Mesendoderm (in vitro differentiated cells): Measurements from ENCODE around the gene STXBP1.

Experiments used
- DNase-seq: peaks from one replicate; pipeline ENCODE4 v3.0.0; 2013
- H2AK5ac ChIP-seq: 2 replicates; pipeline ENCODE4 v1.6.1; 2013; ENCODE audit warnings: low read length, inconsistent platforms
- H2BK120ac ChIP-seq: 2 replicates; pipeline ENCODE4 v1.6.1; 2013; ENCODE audit warnings: low read depth, mild to moderate bottlenecking, low read length, moderate library complexity, mixed read lengths
- H2BK15ac ChIP-seq: replicated peaks from 2 replicates; pipeline ENCODE4 v1.6.1; 2013; ENCODE audit warnings: low read depth, mild to moderate bottlenecking, moderate library complexity
- H2BK5ac ChIP-seq: 2 replicates; pipeline ENCODE4 v1.6.1; 2013; ENCODE audit warnings: low read length, inconsistent platforms
- H3K18ac ChIP-seq: 2 replicates; pipeline ENCODE4 v1.6.1; 2013; ENCODE audit warnings: mild to moderate bottlenecking, low read length, mixed read lengths
- H3K23ac ChIP-seq: one replicate; pipeline ENCODE4 v1.6.1; 2013; ENCODE audit warnings: low read length
- H3K27ac ChIP-seq: 2 replicates; pipeline ENCODE4 v1.5.1; 2013; ENCODE audit warnings: low read depth, mild to moderate bottlenecking, inconsistent platforms, low read length, moderate library complexity
- H3K27me3 ChIP-seq: 2 replicates; pipeline ENCODE4 v1.6.1; 2013; ENCODE audit warnings: low read length, control low read depth, mild to moderate bottlenecking, inconsistent platforms; ENCODE audit not compliant: insufficient read depth, poor library complexity
- H3K36me3 ChIP-seq: 2 replicates; pipeline ENCODE4 v1.6.1; 2013; ENCODE audit warnings: low read length, inconsistent platforms; ENCODE audit not compliant: control insufficient read depth, insufficient read depth
- H3K4ac ChIP-seq: one replicate; pipeline ENCODE4 v1.6.1; 2013; ENCODE audit warnings: low read depth, mild to moderate bottlenecking, low read length, moderate library complexity
- H3K4me1 ChIP-seq: 2 replicates; pipeline ENCODE4 v1.6.1; 2013; ENCODE audit warnings: low read depth, low read length, inconsistent platforms; ENCODE audit not compliant: control insufficient read depth
- H3K4me2 ChIP-seq: 2 replicates; pipeline ENCODE4 v1.6.1; 2013; ENCODE audit warnings: low read length
- H3K4me3 ChIP-seq: 2 replicates; pipeline ENCODE4 v1.5.1; 2013; ENCODE audit warnings: mild to moderate bottlenecking, low read length
- H3K56ac ChIP-seq: one replicate; pipeline ENCODE4 v1.6.1; 2013; ENCODE audit warnings: low read length
- H3K79me1 ChIP-seq: 2 replicates; pipeline ENCODE4 v1.6.1; 2013; ENCODE audit warnings: low read length, inconsistent platforms
- H3K79me2 ChIP-seq: 2 replicates; pipeline ENCODE4 v1.6.1; 2013; ENCODE audit warnings: mild to moderate bottlenecking, low read length; ENCODE audit not compliant: control insufficient read depth, insufficient read depth
- H3K9ac ChIP-seq: 2 replicates; pipeline ENCODE4 v1.6.1; 2013; ENCODE audit warnings: low read length, inconsistent platforms
- H4K5ac ChIP-seq: one replicate; pipeline ENCODE4 v1.6.1; 2013; ENCODE audit warnings: low read length
- H4K8ac ChIP-seq: one replicate; pipeline ENCODE4 v1.6.1; 2013; ENCODE audit warnings: low read depth, mild to moderate bottlenecking, control low read depth, low read length, moderate library complexity
- WGBS: extraction: QIAGEN DNeasy Blood & Tissue Kit; methylation state at CpG from one replicate; pipeline ENCODE4 v1.1.7; 2013; ENCODE audit warnings: low lambda C conversion rate, missing lambda C conversion rate; ENCODE audit not compliant: insufficient coverage; ENCODE audit errors: extremely low coverage; 5-methylcytosine and 5-hydroxymethylcytosine counted together

The STXBP1 gene

DNA sequence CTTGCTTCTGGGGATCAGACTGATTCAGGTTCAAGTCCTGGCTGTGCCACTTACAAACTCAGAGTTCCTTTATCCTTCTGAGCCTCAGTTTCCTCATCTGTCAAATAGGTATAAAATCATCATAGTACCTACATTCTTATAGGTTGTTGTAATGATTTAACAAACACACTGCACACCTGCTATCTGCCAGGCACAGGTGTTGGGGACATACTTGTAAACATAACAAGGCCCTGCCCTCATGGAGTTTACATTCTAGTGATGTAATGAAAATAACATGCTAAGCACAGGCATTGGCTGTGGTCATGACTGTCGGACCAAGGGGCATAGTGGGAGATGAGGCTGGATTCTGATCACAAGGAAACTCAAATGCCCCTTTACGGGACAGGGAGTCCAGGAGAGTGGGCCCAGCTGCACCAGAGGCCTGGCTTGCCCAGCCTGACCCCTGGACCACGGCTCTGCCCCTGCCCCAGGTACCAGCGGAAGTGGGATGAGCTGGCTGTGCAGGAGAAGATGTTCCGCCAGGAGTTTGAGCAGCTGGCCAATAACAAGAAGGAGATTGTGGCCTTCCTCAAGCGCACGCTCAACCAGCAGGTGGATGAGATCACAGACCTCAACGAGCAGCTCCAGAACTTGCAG lies 97.0 kb downstream of the STXBP1 start:
- H3K27me3 ChIP-seq, result no peaks in the 10 kb centered on the region
- no peak overlapping the region for H4K5ac ChIP-seq
- no peak overlapping the region for H2BK5ac ChIP-seq
- H3K4ac ChIP-seq, result no peak overlapping the region
- no peaks in the 10 kb centered on the region for H3K4me1 ChIP-seq
- WGBS, result no CpG with 5 or more reads among the region's 8 CpGs
- H3K4me3 ChIP-seq, result no peak overlapping the region
- no peaks in the 10 kb centered on the region for H3K79me1 ChIP-seq
- H3K56ac ChIP-seq, result no peak overlapping the region
- no peak overlapping the region for H3K9ac ChIP-seq
- H3K23ac ChIP-seq, result no peak overlapping the region
- H3K18ac ChIP-seq, result no peak overlapping the region
- no peak overlapping the region for H2AK5ac ChIP-seq
- DNase-seq, result no peak
- H3K4me2 ChIP-seq, result no peak overlapping the region
- no peak overlapping the region for H2BK120ac ChIP-seq
- H4K8ac ChIP-seq, result no peak overlapping the region
- no peak overlapping the region for H2BK15ac ChIP-seq
- H3K36me3 ChIP-seq, result no peaks in the 10 kb centered on the region
- H3K27ac ChIP-seq, result no peak overlapping the region
- no peaks in the 10 kb centered on the region for H3K79me2 ChIP-seq

DNA sequence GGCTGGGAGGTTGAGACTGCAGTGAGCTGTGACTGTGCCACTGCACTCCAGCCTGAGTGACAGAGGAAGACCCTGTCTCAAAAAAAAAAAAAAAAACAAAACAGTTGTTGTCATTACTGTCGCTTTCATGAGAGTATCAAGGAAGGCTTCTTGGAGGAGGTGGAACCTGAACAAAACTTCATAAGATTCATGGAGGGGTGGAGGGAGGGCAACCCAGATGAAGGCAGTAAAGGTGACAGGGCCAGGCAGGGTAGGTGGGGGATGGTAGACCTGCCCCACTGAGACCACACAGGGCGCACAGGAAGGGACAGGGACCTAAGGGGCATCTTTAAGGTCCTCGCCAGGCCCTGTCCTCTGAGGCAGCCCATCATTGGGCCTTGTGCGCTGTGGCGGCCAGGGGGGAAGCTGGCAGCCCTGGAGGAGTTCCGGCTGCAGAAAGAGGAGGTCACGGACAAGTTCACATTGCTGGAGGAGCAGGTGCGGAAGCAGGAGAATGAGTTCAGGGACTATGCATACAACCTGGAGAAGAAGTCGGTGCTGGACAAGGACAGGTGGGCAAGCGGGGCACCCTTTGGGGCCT lies 98.2 kb downstream of the STXBP1 start:
- H3K4me3 ChIP-seq, result no peak overlapping the region
- no peaks in the 10 kb centered on the region for H3K27me3 ChIP-seq
- H3K56ac ChIP-seq, result no peak overlapping the region
- no peaks in the 10 kb centered on the region for H3K4me1 ChIP-seq
- no CpG with 5 or more reads among the region's 10 CpGs for WGBS
- no peak overlapping the region for H3K9ac ChIP-seq
- H2BK15ac ChIP-seq, result no peak overlapping the region
- no peak overlapping the region for H3K23ac ChIP-seq
- H3K27ac ChIP-seq, result no peak overlapping the region
- no peak overlapping the region for H3K4ac ChIP-seq
- no peaks in the 10 kb centered on the region for H3K36me3 ChIP-seq
- H4K8ac ChIP-seq, result no peak overlapping the region
- no peak overlapping the region for H3K4me2 ChIP-seq
- no peak overlapping the region for H3K18ac ChIP-seq
- no peaks in the 10 kb centered on the region for H3K79me2 ChIP-seq
- no peaks in the 10 kb centered on the region for H3K79me1 ChIP-seq
- no peak overlapping the region for H2AK5ac ChIP-seq
- no peak for DNase-seq
- no peak overlapping the region for H4K5ac ChIP-seq
- H2BK120ac ChIP-seq, result no peak overlapping the region
- H2BK5ac ChIP-seq, result no peak overlapping the region

DNA sequence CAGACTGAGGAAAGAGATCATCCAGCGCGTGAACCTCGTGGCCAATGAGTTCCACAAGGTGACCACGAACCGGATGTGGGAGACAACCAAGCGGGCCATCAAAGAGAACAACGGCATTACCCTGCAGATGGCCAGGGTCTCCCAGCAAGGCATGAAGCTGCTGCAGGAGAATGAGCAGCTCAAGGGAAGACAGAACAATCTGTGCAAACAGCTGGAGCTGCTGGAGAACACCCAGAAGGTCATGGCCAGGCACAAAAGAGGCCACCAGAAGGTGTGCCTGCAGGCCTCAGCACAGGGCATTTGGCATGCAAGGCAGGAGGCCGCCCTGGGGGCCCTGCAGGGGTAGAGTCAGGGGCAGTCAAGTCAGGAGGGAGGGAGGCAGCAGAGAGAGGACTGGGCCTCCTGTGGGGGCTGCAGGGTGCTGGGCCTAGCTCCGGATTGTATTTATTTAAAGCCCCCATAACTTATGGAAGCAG lies 99.2 kb downstream of the STXBP1 start:
- H3K23ac ChIP-seq, result no peak overlapping the region
- no peaks in the 10 kb centered on the region for H3K4me1 ChIP-seq
- H3K27ac ChIP-seq, result no peak overlapping the region
- no peak overlapping the region for H2AK5ac ChIP-seq
- no peak overlapping the region for H3K9ac ChIP-seq
- no peaks in the 10 kb centered on the region for H3K36me3 ChIP-seq
- no peak overlapping the region for H4K8ac ChIP-seq
- no peak overlapping the region for H3K4ac ChIP-seq
- no peaks in the 10 kb centered on the region for H3K79me1 ChIP-seq
- no peak overlapping the region for H3K18ac ChIP-seq
- no peaks in the 10 kb centered on the region for H3K79me2 ChIP-seq
- H2BK120ac ChIP-seq, result no peak overlapping the region
- no CpG with 5 or more reads among the region's 9 CpGs for WGBS
- DNase-seq, result no peak
- no peak overlapping the region for H3K4me2 ChIP-seq
- H2BK5ac ChIP-seq, result no peak overlapping the region
- no peak overlapping the region for H3K4me3 ChIP-seq
- H4K5ac ChIP-seq, result no peak overlapping the region
- no peak overlapping the region for H3K56ac ChIP-seq
- no peaks in the 10 kb centered on the region for H3K27me3 ChIP-seq
- no peak overlapping the region for H2BK15ac ChIP-seq

DNA sequence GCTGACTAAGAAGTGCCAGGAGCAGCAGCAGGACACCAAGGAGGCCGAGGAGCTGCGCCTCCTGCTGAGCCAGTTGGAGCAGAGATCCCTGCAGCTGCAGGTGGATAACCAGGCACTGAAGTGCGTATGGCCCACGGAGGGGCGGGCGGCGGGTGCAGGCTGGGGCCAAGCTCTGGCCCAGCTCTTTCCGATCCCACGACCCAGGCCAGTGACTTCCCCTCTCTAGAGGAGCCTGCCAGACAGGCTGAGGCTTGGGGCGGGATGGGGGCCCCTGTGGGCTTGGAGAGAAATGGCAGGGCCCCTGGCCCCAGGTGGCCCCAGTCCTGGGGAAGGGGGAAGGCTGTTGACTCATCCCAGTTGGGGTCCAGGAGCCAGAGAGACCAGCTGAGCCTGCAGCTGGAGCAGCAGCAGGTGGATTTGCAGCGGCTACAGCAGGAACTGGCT lies 99.8 kb downstream of the STXBP1 start:
- no peak overlapping the region for H2BK120ac ChIP-seq
- no peaks in the 10 kb centered on the region for H3K79me1 ChIP-seq
- no peaks in the 10 kb centered on the region for H3K4me1 ChIP-seq
- no peak overlapping the region for H4K8ac ChIP-seq
- H3K79me2 ChIP-seq, result no peaks in the 10 kb centered on the region
- no peak overlapping the region for H3K18ac ChIP-seq
- H3K27me3 ChIP-seq, result no peaks in the 10 kb centered on the region
- H3K9ac ChIP-seq, result no peak overlapping the region
- no peak overlapping the region for H3K4me3 ChIP-seq
- H3K23ac ChIP-seq, result no peak overlapping the region
- no peak for DNase-seq
- H3K4me2 ChIP-seq, result no peak overlapping the region
- no peaks in the 10 kb centered on the region for H3K36me3 ChIP-seq
- H2BK15ac ChIP-seq, result no peak overlapping the region
- no peak overlapping the region for H2AK5ac ChIP-seq
- no peak overlapping the region for H3K27ac ChIP-seq
- no peak overlapping the region for H4K5ac ChIP-seq
- WGBS, result no CpG with 5 or more reads among the region's 11 CpGs
- H3K4ac ChIP-seq, result no peak overlapping the region
- no peak overlapping the region for H3K56ac ChIP-seq
- no peak overlapping the region for H2BK5ac ChIP-seq

DNA sequence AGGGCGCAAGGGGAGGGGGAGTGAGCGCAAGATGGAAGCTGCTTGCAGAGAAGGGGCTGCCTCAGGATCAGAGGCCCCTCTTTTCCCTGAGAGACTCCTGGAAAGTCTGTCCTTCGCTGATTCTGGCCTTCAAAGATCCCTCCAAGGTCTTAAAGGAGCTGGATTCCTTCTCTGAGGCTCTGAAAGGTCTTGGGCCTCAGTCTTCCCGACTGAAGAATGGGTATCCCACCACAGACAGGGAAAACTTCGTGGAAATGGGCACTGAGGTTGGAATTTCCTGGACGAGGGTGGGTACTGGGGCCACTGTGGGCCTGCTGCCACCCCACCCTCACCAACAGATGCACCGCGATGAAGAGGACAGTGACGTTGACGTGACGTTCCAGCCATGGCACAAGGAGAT lies 100.3 kb downstream of the STXBP1 start:
- H3K36me3 ChIP-seq, result no peaks in the 10 kb centered on the region
- no peak overlapping the region for H3K56ac ChIP-seq
- H2AK5ac ChIP-seq, result no peak overlapping the region
- no peaks in the 10 kb centered on the region for H3K79me1 ChIP-seq
- H3K4me1 ChIP-seq, result no peaks in the 10 kb centered on the region
- H2BK15ac ChIP-seq, result no peak overlapping the region
- no CpG with 5 or more reads among the region's 11 CpGs for WGBS
- H3K23ac ChIP-seq, result no peak overlapping the region
- H3K9ac ChIP-seq, result no peak overlapping the region
- H4K8ac ChIP-seq, result no peak overlapping the region
- no peak overlapping the region for H2BK5ac ChIP-seq
- DNase-seq, result no peak
- no peak overlapping the region for H3K4ac ChIP-seq
- no peaks in the 10 kb centered on the region for H3K27me3 ChIP-seq
- H3K18ac ChIP-seq, result no peak overlapping the region
- H4K5ac ChIP-seq, result no peak overlapping the region
- no peak overlapping the region for H2BK120ac ChIP-seq
- no peak overlapping the region for H3K4me3 ChIP-seq
- no peaks in the 10 kb centered on the region for H3K79me2 ChIP-seq
- H3K4me2 ChIP-seq, result no peak overlapping the region
- no peak overlapping the region for H3K27ac ChIP-seq

DNA sequence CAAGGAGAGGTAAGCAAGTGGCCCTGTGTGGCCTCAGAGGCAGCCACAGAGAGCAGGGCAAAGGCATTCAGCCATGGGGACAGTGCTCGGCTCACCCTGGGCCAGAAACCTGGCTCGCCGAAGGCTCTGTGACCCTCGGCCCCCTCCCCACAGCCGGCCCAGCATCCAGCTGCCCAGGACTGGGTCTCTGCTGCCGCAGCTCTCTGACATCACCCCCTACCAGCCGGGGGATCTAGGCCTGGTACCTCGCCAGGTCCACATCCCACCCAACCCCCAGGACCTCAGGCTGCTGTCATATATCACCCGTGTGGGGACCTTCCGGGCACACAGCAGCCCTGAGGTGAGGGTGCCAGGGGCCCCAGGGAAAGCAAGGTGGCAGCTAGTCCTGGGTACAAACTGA lies 100.8 kb downstream of the STXBP1 start:
- Histone ChIP-seq H3K79me2 (no peaks in the 10 kb centered on the region), H2BK120ac (no peak overlapping the region), H4K5ac (no peak overlapping the region), H3K56ac (no peak overlapping the region), H4K8ac (no peak overlapping the region), H3K18ac (no peak overlapping the region), H2BK15ac (no peak overlapping the region), H3K4me3 (no peak overlapping the region), H3K4ac (no peak overlapping the region), H3K27me3 (no peaks in the 10 kb centered on the region), H3K36me3 (no peaks in the 10 kb centered on the region), H2BK5ac (no peak overlapping the region), H3K4me2 (no peak overlapping the region), H3K4me1 (no peaks in the 10 kb centered on the region), H3K23ac (no peak overlapping the region), H3K79me1 (no peaks in the 10 kb centered on the region), H2AK5ac (no peak overlapping the region), H3K9ac (no peak overlapping the region), H3K27ac (no peak overlapping the region)
- no peak for DNase-seq
- WGBS, result no CpG with 5 or more reads among the region's 10 CpGs
